GM21447 (cell line): ENCODE results near the gene TINAGL1.

Source experiments
- ATAC-seq: cut with Tn5 transposase; IDR thresholded peaks from one replicate; pipeline ENCODE4 v1.9.1; 2021; ENCODE audit not compliant: unreplicated experiment

The TINAGL1 gene

DNA sequence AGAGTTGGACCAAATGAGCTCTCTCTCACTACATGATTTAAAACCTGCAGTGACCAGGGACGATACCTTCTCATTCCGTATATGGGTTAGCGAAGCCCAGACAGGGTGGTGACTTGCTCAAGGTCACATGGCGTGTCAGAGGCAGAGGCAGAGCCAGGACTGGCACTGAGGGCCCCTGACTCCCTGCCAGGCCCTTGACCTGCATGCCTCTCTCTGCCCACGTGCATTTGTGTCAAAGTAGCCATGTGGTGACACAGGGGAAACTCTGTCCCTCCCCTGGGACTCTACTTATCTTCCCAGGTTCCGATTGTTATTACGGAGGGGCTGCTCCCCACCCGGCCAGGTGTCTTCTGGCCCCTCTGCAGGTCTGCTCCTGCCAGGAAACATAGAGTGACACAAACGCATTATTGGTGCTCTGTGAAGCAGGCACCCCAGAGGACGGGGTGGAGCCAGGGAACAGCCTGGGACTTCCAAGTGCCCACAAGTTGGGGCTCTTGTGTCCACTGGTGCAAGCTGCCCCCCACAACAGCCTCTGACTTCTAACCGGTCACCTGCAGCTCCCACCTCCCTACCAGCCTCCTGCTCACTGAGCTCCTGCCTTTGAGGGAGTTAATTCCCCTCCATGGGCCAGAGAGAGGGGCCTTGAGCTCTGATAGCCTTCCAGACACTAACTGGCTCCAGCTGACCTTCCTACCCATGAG is 7.3 kb upstream of the TINAGL1 start:
- no peak for ATAC-seq

- no peak for ATAC-seq
Measured at GRCh38 chr1:31569596-31570173, 6.6 kb upstream of the TINAGL1 start.

DNA sequence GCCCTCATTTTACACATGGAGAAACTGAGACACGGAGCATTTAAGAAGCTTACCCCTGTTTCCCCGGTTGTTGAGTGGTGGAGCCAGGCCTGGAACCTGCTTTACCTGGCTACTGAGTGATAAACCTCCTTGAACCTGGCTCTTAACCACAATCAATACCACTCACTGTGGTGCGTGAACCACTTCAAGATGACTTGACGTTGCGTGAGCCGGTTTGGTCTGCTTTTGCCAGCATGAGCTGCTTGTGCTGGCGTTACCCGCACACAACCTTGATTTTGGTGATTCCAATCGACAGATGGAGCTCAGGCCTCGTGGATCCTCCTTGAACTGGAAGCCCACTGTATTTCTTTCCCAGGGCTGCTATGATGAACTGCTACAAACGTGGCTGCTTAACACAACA is 6.1 kb upstream of the TINAGL1 start:
- ATAC-seq, result no peak

- ATAC-seq, result no peak
Measured at GRCh38 chr1:31570906-31571305, 5.4 kb upstream of the TINAGL1 start.

GRCh38 chr1:31571340-31572295 is 4.7 kb upstream of the TINAGL1 start:
- no peak for ATAC-seq

- ATAC-seq, result no peak
Measured at GRCh38 chr1:31572323-31573104, 3.8 kb upstream of the TINAGL1 start.

GRCh38 chr1:31573261-31573660 is 3.1 kb upstream of the TINAGL1 start:
- ATAC-seq, result no peak

DNA sequence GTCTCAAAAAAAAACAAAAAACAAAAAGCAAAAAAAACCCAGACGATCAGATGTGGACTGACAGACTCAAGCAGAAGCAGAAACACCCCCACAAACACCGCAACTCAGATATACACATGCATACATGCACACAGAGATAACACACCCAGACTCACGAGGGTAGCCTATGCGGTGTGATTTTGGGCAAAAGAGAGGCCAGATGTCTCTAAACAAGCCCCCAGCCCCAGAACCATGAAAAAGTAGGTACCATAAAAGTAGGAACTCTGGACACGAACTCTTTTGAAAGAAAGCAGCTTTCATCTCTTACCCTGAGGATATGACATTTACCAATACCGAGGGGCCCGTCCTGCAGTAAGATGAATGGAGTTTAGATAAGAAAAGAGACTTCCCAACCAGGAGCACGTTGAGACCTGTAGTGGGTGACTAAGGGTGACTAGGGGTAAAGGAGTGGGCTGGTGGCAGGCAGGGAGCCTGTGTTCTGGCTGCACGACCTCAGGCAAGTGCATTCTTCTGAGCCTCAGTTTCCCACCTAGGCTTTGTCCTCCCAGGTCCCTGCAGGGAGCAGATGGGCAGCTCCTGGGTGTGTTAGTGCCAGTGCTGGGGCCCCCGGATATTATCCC is 1.5 kb upstream of the TINAGL1 start:
- ATAC-seq, result no peak

GRCh38 chr1:31575369-31576140 is 760 bp upstream of the TINAGL1 start:
- ATAC-seq, result no peak

DNA sequence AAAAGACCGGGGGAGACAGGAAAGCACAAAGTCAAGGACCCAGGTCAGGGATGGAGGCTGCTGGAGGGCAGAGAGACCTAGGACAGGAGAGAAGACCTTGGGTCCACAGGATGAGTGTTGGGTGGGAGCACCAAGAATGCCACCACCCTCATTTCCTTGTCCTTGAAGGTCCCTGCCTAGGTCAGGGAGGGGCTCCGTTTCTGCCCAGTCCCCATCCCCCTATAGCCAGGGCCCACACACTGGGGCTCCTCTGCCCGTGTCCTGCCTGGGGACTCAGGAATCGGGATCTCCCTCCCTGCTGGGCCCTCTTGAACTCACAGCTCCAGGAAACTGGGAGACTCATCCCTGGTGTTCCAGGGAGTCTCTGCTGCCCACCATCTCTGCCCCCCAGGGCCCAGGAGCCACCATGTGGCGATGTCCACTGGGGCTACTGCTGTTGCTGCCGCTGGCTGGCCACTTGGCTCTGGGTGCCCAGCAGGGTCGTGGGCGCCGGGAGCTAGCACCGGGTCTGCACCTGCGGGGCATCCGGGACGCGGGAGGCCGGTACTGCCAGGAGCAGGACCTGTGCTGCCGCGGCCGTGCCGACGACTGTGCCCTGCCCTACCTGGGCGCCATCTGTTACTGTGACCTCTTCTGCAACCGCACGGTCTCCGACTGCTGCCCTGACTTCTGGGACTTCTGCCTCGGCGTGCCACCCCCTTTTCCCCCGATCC is 584 bp downstream of the TINAGL1 start:
- no peak for ATAC-seq

DNA sequence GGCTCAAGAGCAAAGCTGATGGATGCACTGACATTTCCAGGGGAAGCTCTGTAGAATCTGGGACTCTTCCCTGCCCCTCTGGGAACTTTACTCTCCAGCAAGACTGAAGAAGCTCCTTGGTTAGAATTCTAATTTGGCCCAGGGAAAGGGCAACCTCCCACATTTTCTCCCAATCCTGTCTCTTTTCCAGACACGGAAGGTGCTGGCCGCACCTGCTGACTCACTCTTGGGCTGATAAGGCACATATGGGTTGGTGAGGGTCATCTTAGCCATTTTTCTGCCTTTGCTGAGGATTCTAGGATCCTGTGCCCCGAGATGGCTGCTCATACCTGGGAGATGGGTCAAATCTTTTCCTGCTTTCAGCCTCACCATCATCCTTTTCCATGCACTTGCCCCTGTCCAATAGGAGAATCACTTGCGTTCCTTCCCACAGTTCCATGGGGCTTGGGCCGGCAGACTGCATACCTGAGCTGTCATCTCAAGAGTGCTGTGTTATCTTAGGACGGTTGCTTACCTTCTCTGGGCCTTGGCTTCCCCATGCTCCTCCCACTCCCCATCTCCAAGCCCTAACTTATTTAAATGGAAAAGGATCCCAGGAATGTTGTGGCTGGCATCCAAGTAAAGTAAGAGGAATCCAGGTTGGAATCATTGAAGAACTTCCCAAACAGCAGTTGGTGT is 1.3 kb downstream of the TINAGL1 start:
- ATAC-seq, result no peak

GRCh38 chr1:31579374-31579773 is 3.1 kb downstream of the TINAGL1 start:
- ATAC-seq, result no peak

- no peak for ATAC-seq
Measured at GRCh38 chr1:31580513-31580870, 4.2 kb downstream of the TINAGL1 start.

DNA sequence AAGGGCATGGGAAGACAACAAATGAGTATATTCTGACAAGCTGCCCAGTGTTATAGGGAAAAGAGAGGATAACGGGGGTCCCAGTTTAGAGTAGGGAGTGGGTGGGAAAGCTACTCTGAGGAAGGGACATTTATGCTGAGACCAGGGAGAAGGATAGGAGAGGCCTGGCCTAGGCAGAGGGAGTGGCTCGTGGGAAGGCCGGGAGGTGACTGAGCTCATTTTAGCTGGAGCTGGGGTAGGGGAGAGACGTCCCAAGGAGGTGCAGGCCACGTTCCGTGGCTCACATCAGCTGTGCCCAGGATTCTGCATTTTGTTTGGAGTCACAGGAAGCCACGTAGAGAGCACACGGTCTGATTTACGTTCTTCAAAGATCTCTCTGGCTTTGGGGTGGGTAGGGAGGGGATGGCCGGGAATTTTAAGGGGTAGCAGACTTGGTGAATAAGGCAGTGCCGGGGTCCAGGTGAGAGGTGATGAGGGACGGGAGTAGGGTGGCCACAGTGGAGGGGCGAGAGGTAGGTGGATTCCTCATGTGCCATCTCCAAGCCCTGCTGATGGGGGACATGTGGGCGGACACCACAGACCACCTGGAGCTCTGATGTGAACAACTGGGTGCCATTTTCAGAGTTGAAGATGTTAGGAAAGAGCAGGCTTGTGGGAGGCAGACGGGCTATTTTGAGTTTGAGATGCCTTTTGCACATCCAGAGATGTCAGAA is 4.7 kb downstream of the TINAGL1 start:
- ATAC-seq, result no peak

GRCh38 chr1:31581821-31582810 is 5.8 kb downstream of the TINAGL1 start:
- no peak for ATAC-seq

DNA sequence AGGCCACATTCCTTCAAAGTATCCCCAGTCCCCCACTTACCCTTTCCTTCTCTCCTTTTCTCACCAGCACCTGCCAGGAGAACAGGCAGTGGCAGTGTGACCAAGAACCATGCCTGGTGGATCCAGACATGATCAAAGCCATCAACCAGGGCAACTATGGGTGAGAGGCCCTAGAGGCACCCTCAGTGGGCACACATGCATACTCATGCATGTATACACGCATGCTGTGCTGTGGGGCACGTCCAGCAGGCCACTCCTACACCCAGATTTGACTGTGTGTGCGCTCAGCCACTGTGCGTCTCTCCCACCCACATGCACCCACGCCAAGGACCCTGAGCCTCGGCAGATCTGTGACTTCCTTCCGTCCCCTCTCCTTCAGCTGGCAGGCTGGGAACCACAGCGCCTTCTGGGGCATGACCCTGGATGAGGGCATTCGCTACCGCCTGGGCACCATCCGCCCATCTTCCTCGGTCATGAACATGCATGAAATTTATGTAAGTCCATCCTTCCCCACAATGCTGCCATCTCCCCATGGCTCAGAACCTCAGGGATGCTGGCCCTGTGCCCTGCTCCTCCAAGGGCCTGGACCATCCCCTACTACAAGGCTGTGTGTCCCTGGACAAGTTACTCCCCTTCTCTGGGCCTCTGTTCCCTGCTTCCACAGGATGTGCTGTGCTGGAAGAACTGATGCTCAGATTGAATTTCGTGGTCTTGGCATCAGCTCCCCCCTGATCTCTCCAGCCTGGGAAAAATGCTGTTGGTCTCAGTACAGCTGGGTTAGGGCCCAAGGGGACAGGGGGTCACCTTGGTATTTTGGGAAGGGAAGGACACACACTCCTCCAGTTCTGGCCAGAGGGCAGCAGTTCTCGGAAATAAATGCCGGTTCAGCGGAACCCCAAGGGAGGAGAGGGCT is 7.0 kb downstream of the TINAGL1 start:
- no peak for ATAC-seq
